WTC11 (cell line): ENCODE measurements around the gene DSC2.

Experiments
- FOXJ3 ChIP-seq: sonication (generic); formaldehyde crosslinking; IDR thresholded peaks from 2 replicates; pipeline ENCODE4 v1.9.0; 2021; ENCODE audit warnings: missing genetic modification reagents, mild to moderate bottlenecking, borderline replicate concordance
- IRF1 ChIP-seq: sonication (generic); formaldehyde crosslinking; IDR thresholded peaks from 2 replicates; pipeline ENCODE4 v1.8.0; 2023; ENCODE audit warnings: missing genetic modification reagents
- MAX ChIP-seq: sonication (generic); formaldehyde crosslinking; IDR thresholded peaks from 2 replicates; pipeline ENCODE4 v1.8.0; 2022; ENCODE audit warnings: mild to moderate bottlenecking, missing genetic modification reagents
- NFYB ChIP-seq: sonication (generic); formaldehyde crosslinking; conservative IDR thresholded peaks from 2 replicates; pipeline ENCODE4 v1.8.0; 2022; ENCODE audit warnings: low read depth, missing genetic modification reagents
- PREB ChIP-seq: sonication (generic); formaldehyde crosslinking; IDR thresholded peaks from 2 replicates; pipeline ENCODE4 v1.8.1; 2022; ENCODE audit warnings: mild to moderate bottlenecking, missing genetic modification reagents, moderate library complexity, borderline replicate concordance
- TEAD4 ChIP-seq: sonication (generic); formaldehyde crosslinking; IDR thresholded peaks from 2 replicates; pipeline ENCODE4 v1.8.0; 2022; ENCODE audit warnings: mild to moderate bottlenecking, missing genetic modification reagents
- USF2 ChIP-seq: sonication (generic); formaldehyde crosslinking; IDR thresholded peaks from 2 replicates; pipeline ENCODE4 v1.8.1; 2023; ENCODE audit warnings: mild to moderate bottlenecking, missing genetic modification reagents, moderate library complexity
- ZNF263 ChIP-seq: sonication (generic); formaldehyde crosslinking; IDR thresholded peaks from 2 replicates; pipeline ENCODE4 v1.8.1; 2022; ENCODE audit warnings: low read depth, mild to moderate bottlenecking, moderate library complexity, missing genetic modification reagents
- ZNF317 ChIP-seq: sonication (generic); formaldehyde crosslinking; IDR thresholded peaks from 2 replicates; pipeline ENCODE4 v1.8.1; 2023; ENCODE audit warnings: low read depth, mild to moderate bottlenecking, moderate library complexity, missing genetic modification reagents, borderline replicate concordance
- TF ChIP-seq, protein P1 (sequence below): fragments of 200-600 bp; IDR thresholded peaks from 2 replicates; pipeline ENCODE4 v1.8.0; 2022; ENCODE audit warnings: antibody characterized with exemption

DNA sequence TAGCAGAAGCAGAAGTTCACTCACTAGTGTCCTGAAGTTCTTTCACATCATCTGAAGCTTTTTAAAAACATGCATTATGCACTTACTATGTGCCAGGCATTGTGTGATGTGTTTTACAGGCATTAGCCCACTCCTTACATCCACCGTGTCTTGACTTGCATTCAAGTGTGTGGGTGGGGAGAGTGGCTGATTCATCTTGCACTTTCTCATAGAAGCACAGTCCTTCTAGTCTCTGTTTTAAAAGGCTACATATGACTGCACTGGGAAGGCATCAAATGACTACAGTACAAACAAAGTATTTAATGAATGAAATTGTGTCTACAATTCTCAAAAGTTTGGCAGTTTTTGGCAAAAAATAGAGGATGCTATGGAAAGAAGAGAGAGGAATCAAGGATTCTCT, 38.1 kb downstream of the DSC2 start:
- TF ChIP-seq, protein P1, sequence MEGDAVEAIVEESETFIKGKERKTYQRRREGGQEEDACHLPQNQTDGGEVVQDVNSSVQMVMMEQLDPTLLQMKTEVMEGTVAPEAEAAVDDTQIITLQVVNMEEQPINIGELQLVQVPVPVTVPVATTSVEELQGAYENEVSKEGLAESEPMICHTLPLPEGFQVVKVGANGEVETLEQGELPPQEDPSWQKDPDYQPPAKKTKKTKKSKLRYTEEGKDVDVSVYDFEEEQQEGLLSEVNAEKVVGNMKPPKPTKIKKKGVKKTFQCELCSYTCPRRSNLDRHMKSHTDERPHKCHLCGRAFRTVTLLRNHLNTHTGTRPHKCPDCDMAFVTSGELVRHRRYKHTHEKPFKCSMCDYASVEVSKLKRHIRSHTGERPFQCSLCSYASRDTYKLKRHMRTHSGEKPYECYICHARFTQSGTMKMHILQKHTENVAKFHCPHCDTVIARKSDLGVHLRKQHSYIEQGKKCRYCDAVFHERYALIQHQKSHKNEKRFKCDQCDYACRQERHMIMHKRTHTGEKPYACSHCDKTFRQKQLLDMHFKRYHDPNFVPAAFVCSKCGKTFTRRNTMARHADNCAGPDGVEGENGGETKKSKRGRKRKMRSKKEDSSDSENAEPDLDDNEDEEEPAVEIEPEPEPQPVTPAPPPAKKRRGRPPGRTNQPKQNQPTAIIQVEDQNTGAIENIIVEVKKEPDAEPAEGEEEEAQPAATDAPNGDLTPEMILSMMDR = no peak
- TF ChIP-seq TEAD4 (CRISPR knock-in tag) = no peak
- TF ChIP-seq PREB (CRISPR knock-in tag) = no peak
- TF ChIP-seq FOXJ3 = no peak
- TF ChIP-seq IRF1 = no peak
- TF ChIP-seq MAX (CRISPR knock-in tag) = no peak
- no peak for TF ChIP-seq USF2
- no peak for TF ChIP-seq ZNF317 (CRISPR knock-in tag)
- TF ChIP-seq NFYB = no peak
- TF ChIP-seq ZNF263 (CRISPR knock-in tag) = no peak
